Loucy (cell line): ENCODE data around the gene DUSP5.

ENCODE experiments used
- EZH2phosphoT487 ChIP-seq: fragments of 200-600 bp; IDR thresholded peaks from 2 replicates; pipeline ENCODE4 v1.6.1; 2018; ENCODE audit warnings: antibody characterized with exemption, mild to moderate bottlenecking, moderate library complexity, borderline replicate concordance
- TF ChIP-seq, protein P1 (sequence below): fragments of 200-600 bp; sonication (generic); conservative IDR thresholded peaks from 2 replicates; pipeline ENCODE4 v1.5.1; 2014; ENCODE audit warnings: mild to moderate bottlenecking, antibody characterized with exemption, low read length

DNA sequence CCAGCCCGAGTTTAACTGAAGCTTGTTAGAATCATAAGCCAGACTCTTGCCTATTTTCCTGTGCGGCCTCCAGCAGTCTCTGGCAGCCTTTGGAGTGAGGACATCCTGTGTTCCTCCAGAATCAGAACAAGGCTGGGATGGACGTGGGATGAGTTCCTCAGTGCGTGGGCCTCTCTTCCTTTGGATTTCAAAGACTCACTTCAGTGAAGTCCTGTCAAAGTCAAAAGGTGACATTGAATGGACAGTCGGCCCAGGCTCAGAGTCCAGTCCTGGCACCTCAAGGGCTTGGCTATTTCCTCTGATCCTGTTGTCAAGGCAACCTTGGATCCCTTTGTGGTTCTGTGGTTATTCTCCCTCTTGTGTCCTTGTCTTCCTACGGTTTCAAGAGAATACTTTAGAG, 48.4 kb downstream of the DUSP5 start:
- TF ChIP-seq, protein P1, sequence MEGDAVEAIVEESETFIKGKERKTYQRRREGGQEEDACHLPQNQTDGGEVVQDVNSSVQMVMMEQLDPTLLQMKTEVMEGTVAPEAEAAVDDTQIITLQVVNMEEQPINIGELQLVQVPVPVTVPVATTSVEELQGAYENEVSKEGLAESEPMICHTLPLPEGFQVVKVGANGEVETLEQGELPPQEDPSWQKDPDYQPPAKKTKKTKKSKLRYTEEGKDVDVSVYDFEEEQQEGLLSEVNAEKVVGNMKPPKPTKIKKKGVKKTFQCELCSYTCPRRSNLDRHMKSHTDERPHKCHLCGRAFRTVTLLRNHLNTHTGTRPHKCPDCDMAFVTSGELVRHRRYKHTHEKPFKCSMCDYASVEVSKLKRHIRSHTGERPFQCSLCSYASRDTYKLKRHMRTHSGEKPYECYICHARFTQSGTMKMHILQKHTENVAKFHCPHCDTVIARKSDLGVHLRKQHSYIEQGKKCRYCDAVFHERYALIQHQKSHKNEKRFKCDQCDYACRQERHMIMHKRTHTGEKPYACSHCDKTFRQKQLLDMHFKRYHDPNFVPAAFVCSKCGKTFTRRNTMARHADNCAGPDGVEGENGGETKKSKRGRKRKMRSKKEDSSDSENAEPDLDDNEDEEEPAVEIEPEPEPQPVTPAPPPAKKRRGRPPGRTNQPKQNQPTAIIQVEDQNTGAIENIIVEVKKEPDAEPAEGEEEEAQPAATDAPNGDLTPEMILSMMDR = no peak
- no peak for TF ChIP-seq EZH2phosphoT487
